Vagina (tissue), 2 donors: Measurements from ENCODE around the gene TMEM154. TPM values are rescaled to one million over a fixed set of nuclear protein-coding genes. Genes with fewer than 3 reads are reported as not detected.

Source experiments
- DNase-seq, 2 donors: peaks; one replicate each; pipeline ENCODE4 v3.0.0-alpha.2; 2017; ENCODE audit errors: extremely low spot score in 2 of 2
- H3K27ac ChIP-seq: fragments of 200-600 bp; sonication (generic); one replicate; pipeline ENCODE4 v1.5.1; 2019
- H3K27me3 ChIP-seq: fragments of 200-600 bp; sonication (generic); one replicate; pipeline ENCODE4 v1.5.1; 2019
- H3K36me3 ChIP-seq, 2 donors: fragments of 200-600 bp; sonication (generic); one replicate each; pipeline ENCODE4 v1.5.1; 2017 to 2019
- H3K4me1 ChIP-seq: fragments of 200-600 bp; sonication (generic); one replicate; pipeline ENCODE4 v1.5.1; 2019
- H3K4me3 ChIP-seq, 2 donors: fragments of 200-600 bp; sonication (generic); 1 replicate in 1 of 2; 2 replicates in 1 of 2; pipeline ENCODE4 v1.5.1; 2016 to 2019
- H3K9me3 ChIP-seq: fragments of 200-600 bp; sonication (generic); one replicate; pipeline ENCODE4 v1.5.1; 2019
- POLR2A ChIP-seq, 2 donors: fragments of 450-650 bp; IDR thresholded peaks; one replicate each; pipeline ENCODE4 v1.6.1; 2017; ENCODE audit warnings: antibody characterized with exemption in 2 of 2, mild to moderate bottlenecking in 2 of 2, moderate library complexity in 2 of 2
- POLR2AphosphoS5 ChIP-seq, 2 donors: sonication (generic); formaldehyde crosslinking; IDR thresholded peaks; one replicate each; pipeline ENCODE4 v1.9.0; 2017; ENCODE audit warnings: antibody characterized with exemption in 2 of 2, mild to moderate bottlenecking in 2 of 2, low read depth in 1 of 2; ENCODE audit not compliant: insufficient read depth in 1 of 2
- intact Hi-C: fragments of 100-400 bp; cut with DNase I; formaldehyde crosslinking; loops from one replicate; pipeline ENCODE4 v1.15.1; 2023
- total RNA-seq: library from RNA; depleted of rRNA; stranded (reverse); fragments of >200 nt; gene quantifications from one replicate; pipeline ENCODE4 v1.2.3, GENCODE V29; 2016
- TF ChIP-seq, protein P1 (sequence below), 3 experiments: fragments of 450-650 bp in 2 of 3; fragments of 200-600 bp in 1 of 3; sonication (generic) in 1 of 3; IDR thresholded peaks; one replicate each; pipeline ENCODE4 v1.5.1; 2017 to 2019; ENCODE audit warnings: antibody characterized with exemption in 3 of 3, mild to moderate bottlenecking in 2 of 3, moderate library complexity in 2 of 3

TMEM154 gene
- total RNA-seq, 1 donor from 2014 or later, result 33.1 TPM

DNA sequence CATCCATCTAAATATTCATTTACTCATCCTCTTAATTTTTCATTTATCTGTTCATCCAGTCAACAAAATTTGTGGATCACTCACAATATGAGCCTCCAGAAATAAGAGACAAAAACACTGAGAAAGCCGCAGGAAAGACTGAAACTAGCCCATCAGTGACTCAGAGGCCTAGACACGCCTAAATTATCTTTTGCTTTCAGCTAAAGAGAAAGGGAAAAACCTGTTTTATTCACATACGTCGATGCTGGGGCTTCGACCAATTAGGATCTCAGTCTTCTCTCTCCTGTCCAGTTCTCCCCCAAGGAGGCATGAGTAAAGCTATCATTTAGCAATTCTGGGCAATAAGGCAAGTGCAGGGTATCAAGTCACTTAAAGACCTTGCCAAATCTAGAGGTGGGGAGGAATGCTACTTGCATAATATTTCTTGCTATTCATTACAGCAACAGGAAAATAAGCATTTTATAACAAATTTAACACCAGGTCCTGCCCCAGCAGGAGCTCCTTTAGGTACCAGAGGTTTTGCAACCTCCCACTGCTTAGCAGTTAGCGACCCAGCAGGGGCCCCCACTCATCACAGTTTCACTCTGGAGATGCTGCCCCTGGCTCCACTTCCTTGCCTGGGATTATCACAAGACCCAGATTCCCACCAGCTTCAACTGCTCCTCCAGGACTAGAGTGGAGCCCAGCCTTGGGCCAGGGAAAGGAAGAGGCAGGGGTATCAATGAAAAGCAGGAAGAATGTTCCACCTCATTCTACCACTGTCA lies 30.1 kb upstream of the TMEM154 start:
- intact Hi-C loops, result no loop called here
- Histone ChIP-seq H3K27me3 (no peaks in the 10 kb centered on the region), H3K36me3 (no peaks in the 10 kb centered on the region), H3K9me3 (no peaks in the 10 kb centered on the region), H3K27ac (no peak overlapping the region), H3K4me1 (no peaks in the 10 kb centered on the region), H3K4me3 (no peak overlapping the region)
- DNase-seq, result no peak
- TF ChIP-seq POLR2A (IDR thresholded peaks at IDR 0.05) (no peak), POLR2AphosphoS5 (IDR thresholded peaks at IDR 0.05; ENCODE audit: insufficient read depth in 1 of 2, low read depth in 1 of 2) (peak in 1 of 2 donors; percentile 56)

GRCh38 chr4:152708796-152709195 lies 29.0 kb upstream of the TMEM154 start:
- no peaks in the 10 kb centered on the region for H3K9me3 ChIP-seq
- H3K36me3 ChIP-seq, result no peaks in the 10 kb centered on the region
- intact Hi-C loops, result no loop called here
- H3K4me3 ChIP-seq, result no peak overlapping the region
- H3K27me3 ChIP-seq, result no peaks in the 10 kb centered on the region
- TF ChIP-seq POLR2AphosphoS5 (IDR thresholded peaks at IDR 0.05; ENCODE audit: insufficient read depth in 1 of 2, low read depth in 1 of 2), result no peak
- TF ChIP-seq, protein P1, sequence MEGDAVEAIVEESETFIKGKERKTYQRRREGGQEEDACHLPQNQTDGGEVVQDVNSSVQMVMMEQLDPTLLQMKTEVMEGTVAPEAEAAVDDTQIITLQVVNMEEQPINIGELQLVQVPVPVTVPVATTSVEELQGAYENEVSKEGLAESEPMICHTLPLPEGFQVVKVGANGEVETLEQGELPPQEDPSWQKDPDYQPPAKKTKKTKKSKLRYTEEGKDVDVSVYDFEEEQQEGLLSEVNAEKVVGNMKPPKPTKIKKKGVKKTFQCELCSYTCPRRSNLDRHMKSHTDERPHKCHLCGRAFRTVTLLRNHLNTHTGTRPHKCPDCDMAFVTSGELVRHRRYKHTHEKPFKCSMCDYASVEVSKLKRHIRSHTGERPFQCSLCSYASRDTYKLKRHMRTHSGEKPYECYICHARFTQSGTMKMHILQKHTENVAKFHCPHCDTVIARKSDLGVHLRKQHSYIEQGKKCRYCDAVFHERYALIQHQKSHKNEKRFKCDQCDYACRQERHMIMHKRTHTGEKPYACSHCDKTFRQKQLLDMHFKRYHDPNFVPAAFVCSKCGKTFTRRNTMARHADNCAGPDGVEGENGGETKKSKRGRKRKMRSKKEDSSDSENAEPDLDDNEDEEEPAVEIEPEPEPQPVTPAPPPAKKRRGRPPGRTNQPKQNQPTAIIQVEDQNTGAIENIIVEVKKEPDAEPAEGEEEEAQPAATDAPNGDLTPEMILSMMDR (IDR thresholded peaks at IDR 0.05), result no peak
- no peak for TF ChIP-seq POLR2A (IDR thresholded peaks at IDR 0.05)
- no peak for DNase-seq
- no peaks in the 10 kb centered on the region for H3K4me1 ChIP-seq
- no peak overlapping the region for H3K27ac ChIP-seq

DNA sequence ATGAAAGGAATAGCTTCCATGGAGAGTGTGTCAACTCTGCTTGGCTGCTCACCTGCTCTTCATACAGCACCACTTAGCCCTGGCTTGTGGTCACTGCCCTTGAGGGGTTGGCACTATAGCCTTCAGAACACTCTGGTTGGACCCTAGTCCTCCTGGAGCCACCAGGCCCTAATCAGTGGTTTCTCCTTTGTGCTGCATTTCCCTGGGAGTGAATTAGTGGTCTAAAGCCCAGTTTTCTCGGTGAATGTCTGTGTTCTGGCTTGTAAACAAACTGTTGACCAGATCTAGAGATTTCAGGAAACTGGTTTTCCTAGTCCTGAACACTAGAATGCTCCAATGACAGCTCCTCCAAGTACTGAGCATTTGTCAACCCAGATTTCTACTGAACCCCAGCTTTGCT lies 28.6 kb upstream of the TMEM154 start:
- Histone ChIP-seq H3K27ac (no peak overlapping the region), H3K4me1 (no peaks in the 10 kb centered on the region), H3K36me3 (no peaks in the 10 kb centered on the region), H3K4me3 (no peak overlapping the region), H3K27me3 (no peaks in the 10 kb centered on the region), H3K9me3 (no peaks in the 10 kb centered on the region)
- intact Hi-C loops, result no loop called here
- TF ChIP-seq, protein P1 (IDR thresholded peaks at IDR 0.05), result no peak
- TF ChIP-seq POLR2A (IDR thresholded peaks at IDR 0.05), result no peak
- no peak for TF ChIP-seq POLR2AphosphoS5 (IDR thresholded peaks at IDR 0.05; ENCODE audit: insufficient read depth in 1 of 2, low read depth in 1 of 2)
- no peak for DNase-seq

- TF ChIP-seq POLR2A (IDR thresholded peaks at IDR 0.05) (no peak), POLR2AphosphoS5 (IDR thresholded peaks at IDR 0.05; ENCODE audit: insufficient read depth in 1 of 2, low read depth in 1 of 2) (no peak)
- TF ChIP-seq, protein P1 (IDR thresholded peaks at IDR 0.05), result no peak
- Histone ChIP-seq H3K36me3 (no peaks in the 10 kb centered on the region), H3K27ac (no peak overlapping the region)
Observed at GRCh38 chr4:152707632-152708031, 27.8 kb upstream of the TMEM154 start.

GRCh38 chr4:152705903-152706302 lies 26.1 kb upstream of the TMEM154 start:
- DNase-seq, result no peak
- Histone ChIP-seq H3K27me3 (no peaks in the 10 kb centered on the region), H3K4me1 (no peaks in the 10 kb centered on the region), H3K36me3 (no peaks in the 10 kb centered on the region), H3K4me3 (no peak overlapping the region), H3K27ac (no peak overlapping the region), H3K9me3 (no peaks in the 10 kb centered on the region)
- intact Hi-C loops, result no loop called here
- TF ChIP-seq POLR2AphosphoS5 (IDR thresholded peaks at IDR 0.05; ENCODE audit: insufficient read depth in 1 of 2, low read depth in 1 of 2), result no peak
- TF ChIP-seq, protein P1 (IDR thresholded peaks at IDR 0.05), result no peak
- TF ChIP-seq POLR2A (IDR thresholded peaks at IDR 0.05), result no peak

More at GRCh38 chr4:152707632-152708031, 27.8 kb upstream of the TMEM154 start:
- DNase-seq, result no peak
- H3K4me3 ChIP-seq, result no peak overlapping the region
- H3K27me3 ChIP-seq, result no peaks in the 10 kb centered on the region
- H3K9me3 ChIP-seq, result no peaks in the 10 kb centered on the region
- H3K4me1 ChIP-seq, result no peaks in the 10 kb centered on the region
- intact Hi-C loops, result no loop called here
